SU-DHL-6 (cell line): ENCODE results near the gene CNTNAP4.

ENCODE experiments used
- H2AFZ ChIP-seq: fragments of 200-600 bp; sonication (generic); 2 replicates; pipeline ENCODE4 v1.6.1; 2014; ENCODE audit warnings: low read depth, mild to moderate bottlenecking, moderate library complexity, mixed read lengths, antibody characterized with exemption, low read length; ENCODE audit not compliant: severe bottlenecking
- H3F3A ChIP-seq: fragments of 200-600 bp; shearing (Covaris generic); 2 replicates; pipeline ENCODE4 v1.6.0; 2016; ENCODE audit warnings: antibody characterized with exemption, mild to moderate bottlenecking; ENCODE audit not compliant: insufficient read depth
- H3K27ac ChIP-seq: fragments of 200-600 bp; sonication (generic); 2 replicates; pipeline ENCODE4 v1.5.1; 2016; ENCODE audit warnings: low read depth, mild to moderate bottlenecking, low read length, moderate library complexity, mixed read lengths
- H3K27me3 ChIP-seq: fragments of 200-600 bp; sonication (generic), shearing (Covaris generic); 2 replicates; pipeline ENCODE4 v1.6.0; 2014; ENCODE audit warnings: mild to moderate bottlenecking, low read length
- H3K36me3 ChIP-seq: fragments of 200-600 bp; sonication (generic); 2 replicates; pipeline ENCODE4 v1.6.1; 2014; ENCODE audit warnings: mild to moderate bottlenecking, low read length, mixed read lengths
- H3K4me2 ChIP-seq: fragments of 300-600, 200-600 bp; shearing (Covaris generic), sonication (generic); 2 replicates; pipeline ENCODE4 v1.6.0; 2014; ENCODE audit warnings: low read length, low read depth, mild to moderate bottlenecking; ENCODE audit not compliant: poor library complexity, severe bottlenecking
- H3K4me3 ChIP-seq: fragments of 200-600 bp; sonication (generic); 2 replicates; pipeline ENCODE4 v1.5.1; 2014; ENCODE audit warnings: antibody characterized with exemption, low read length, mild to moderate bottlenecking, mixed read lengths; ENCODE audit not compliant: insufficient read depth, poor library complexity, severe bottlenecking
- H3K79me2 ChIP-seq: fragments of 200-600 bp; sonication (generic); 2 replicates; pipeline ENCODE4 v1.6.1; 2014; ENCODE audit warnings: mild to moderate bottlenecking, low read length, moderate library complexity; ENCODE audit not compliant: insufficient read depth
- H3K9ac ChIP-seq: fragments of 200-600 bp; sonication (generic); 2 replicates; pipeline ENCODE4 v1.7.0; 2014; ENCODE audit warnings: mild to moderate bottlenecking, low read length
- H3K9me2 ChIP-seq: fragments of 200-600 bp; sonication (generic); replicated peaks from 2 replicates; pipeline ENCODE4 v1.6.1; 2014; ENCODE audit warnings: low read length; ENCODE audit not compliant: insufficient read depth
- H3K9me3 ChIP-seq: fragments of 200-600 bp; sonication (generic); 2 replicates; pipeline ENCODE4 v1.6.1; 2014; ENCODE audit warnings: low read length, mixed read lengths; ENCODE audit not compliant: insufficient read depth
- H4K20me1 ChIP-seq: fragments of 200-600 bp; sonication (generic); 2 replicates; pipeline ENCODE4 v1.6.1; 2014; ENCODE audit warnings: low read depth, mild to moderate bottlenecking, antibody characterized with exemption, low read length, moderate library complexity, mixed read lengths
- EZH2phosphoT487 ChIP-seq: fragments of 200-600 bp; sonication (generic), shearing (Covaris generic); conservative IDR thresholded peaks from 2 replicates; pipeline ENCODE4 v1.6.1; 2018; ENCODE audit warnings: mild to moderate bottlenecking, antibody characterized with exemption, low read length, moderate library complexity, mixed read lengths
- TF ChIP-seq, protein P1 (sequence below): fragments of 200-600 bp; sonication (generic); IDR thresholded peaks from one replicate; pipeline ENCODE4 v1.5.1; 2017; ENCODE audit warnings: antibody characterized with exemption, mild to moderate bottlenecking, low read length, moderate library complexity; ENCODE audit not compliant: insufficient read depth, poor library complexity, severe bottlenecking

CNTNAP4 gene

GRCh38 chr16:76583466-76583865 lies 306.3 kb downstream of the CNTNAP4 start:
- H3K9me3 ChIP-seq, result no peaks in the 10 kb centered on the region
- no peaks in the 10 kb centered on the region for H3K79me2 ChIP-seq
- H2AFZ ChIP-seq, result no peak overlapping the region
- no peak overlapping the region for H3K4me3 ChIP-seq
- H4K20me1 ChIP-seq, result no peaks in the 10 kb centered on the region
- no peaks in the 10 kb centered on the region for H3K27me3 ChIP-seq
- no peak overlapping the region for H3K4me2 ChIP-seq
- H3K9me2 ChIP-seq, result no peaks in the 10 kb centered on the region
- TF ChIP-seq EZH2phosphoT487, result no peak
- TF ChIP-seq, protein P1, sequence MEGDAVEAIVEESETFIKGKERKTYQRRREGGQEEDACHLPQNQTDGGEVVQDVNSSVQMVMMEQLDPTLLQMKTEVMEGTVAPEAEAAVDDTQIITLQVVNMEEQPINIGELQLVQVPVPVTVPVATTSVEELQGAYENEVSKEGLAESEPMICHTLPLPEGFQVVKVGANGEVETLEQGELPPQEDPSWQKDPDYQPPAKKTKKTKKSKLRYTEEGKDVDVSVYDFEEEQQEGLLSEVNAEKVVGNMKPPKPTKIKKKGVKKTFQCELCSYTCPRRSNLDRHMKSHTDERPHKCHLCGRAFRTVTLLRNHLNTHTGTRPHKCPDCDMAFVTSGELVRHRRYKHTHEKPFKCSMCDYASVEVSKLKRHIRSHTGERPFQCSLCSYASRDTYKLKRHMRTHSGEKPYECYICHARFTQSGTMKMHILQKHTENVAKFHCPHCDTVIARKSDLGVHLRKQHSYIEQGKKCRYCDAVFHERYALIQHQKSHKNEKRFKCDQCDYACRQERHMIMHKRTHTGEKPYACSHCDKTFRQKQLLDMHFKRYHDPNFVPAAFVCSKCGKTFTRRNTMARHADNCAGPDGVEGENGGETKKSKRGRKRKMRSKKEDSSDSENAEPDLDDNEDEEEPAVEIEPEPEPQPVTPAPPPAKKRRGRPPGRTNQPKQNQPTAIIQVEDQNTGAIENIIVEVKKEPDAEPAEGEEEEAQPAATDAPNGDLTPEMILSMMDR, result no peak
- no peak overlapping the region for H3K9ac ChIP-seq
- H3F3A ChIP-seq, result no peaks in the 10 kb centered on the region
- no peaks in the 10 kb centered on the region for H3K36me3 ChIP-seq
- no peak overlapping the region for H3K27ac ChIP-seq

- no peak overlapping the region for H3K4me3 ChIP-seq
- H3K79me2 ChIP-seq, result no peaks in the 10 kb centered on the region
- H3K27ac ChIP-seq, result no peak overlapping the region
- no peak overlapping the region for H3K4me2 ChIP-seq
- no peak overlapping the region for H3K9ac ChIP-seq
- no peaks in the 10 kb centered on the region for H3K9me2 ChIP-seq
- H3K27me3 ChIP-seq, result no peaks in the 10 kb centered on the region
- no peak overlapping the region for H2AFZ ChIP-seq
- no peaks in the 10 kb centered on the region for H3F3A ChIP-seq
- no peak for TF ChIP-seq EZH2phosphoT487
- no peaks in the 10 kb centered on the region for H3K36me3 ChIP-seq
- no peaks in the 10 kb centered on the region for H4K20me1 ChIP-seq
- no peaks in the 10 kb centered on the region for H3K9me3 ChIP-seq
Observed at GRCh38 chr16:76583945-76584344, 306.7 kb downstream of the CNTNAP4 start.

GRCh38 chr16:76598498-76598897 lies 321.3 kb downstream of the CNTNAP4 start:
- Histone ChIP-seq H3K4me3 (no peak overlapping the region), H3K9me3 (no peaks in the 10 kb centered on the region), H3F3A (no peaks in the 10 kb centered on the region), H3K27me3 (no peaks in the 10 kb centered on the region), H3K4me2 (no peak overlapping the region), H3K79me2 (no peaks in the 10 kb centered on the region), H3K9ac (no peak overlapping the region), H3K36me3 (no peaks in the 10 kb centered on the region), H3K9me2 (no peaks in the 10 kb centered on the region), H3K27ac (no peak overlapping the region), H2AFZ (no peak overlapping the region), H4K20me1 (no peaks in the 10 kb centered on the region)
- TF ChIP-seq, protein P1, result no peak
- TF ChIP-seq EZH2phosphoT487, result no peak

- Histone ChIP-seq H3K4me3 (no peak overlapping the region), H3K9ac (no peak overlapping the region), H3K27ac (no peak overlapping the region)
Observed at GRCh38 chr16:76607317-76607716, 330.1 kb downstream of the CNTNAP4 start.

More at GRCh38 chr16:76607317-76607716, 330.1 kb downstream of the CNTNAP4 start:
- Histone ChIP-seq H3K27me3 (no peaks in the 10 kb centered on the region), H3K79me2 (no peaks in the 10 kb centered on the region), H2AFZ (no peak overlapping the region), H3K36me3 (no peaks in the 10 kb centered on the region), H3F3A (no peaks in the 10 kb centered on the region), H3K4me2 (no peak overlapping the region), H4K20me1 (no peaks in the 10 kb centered on the region), H3K9me3 (no peaks in the 10 kb centered on the region; the same call in 1 of the 2 replicates), H3K9me2 (no peaks in the 10 kb centered on the region)
- TF ChIP-seq, protein P1, result no peak
- no peak for TF ChIP-seq EZH2phosphoT487
